ENCODE data around the gene USP20. TPM values are rescaled to one million over a fixed set of nuclear protein-coding genes. Genes with fewer than 3 reads are reported as not detected.

Gene USP20
- polyA plus RNA-seq, 1 donor from 2014 or later: 24.5 TPM

GRCh38 chr9:129869585-129870501 lies 34.6 kb downstream of the USP20 start:
- H3K4me3 Mint-ChIP-seq: peak overlapping the region in 2 of 4 donors; percentile 12 to 29
- H3K4me1 Mint-ChIP-seq: peaks cover 0 to 10% (median 8%) of the 10 kb centered on the region in 3 donors
- H3K27me3 Mint-ChIP-seq: no peaks in the 10 kb centered on the region
- H3K27ac Mint-ChIP-seq: peak overlapping the region in 2 of 3 donors; percentile 39 to 76
- H3K9me3 Mint-ChIP-seq: no peaks in the 10 kb centered on the region
- H3K36me3 Mint-ChIP-seq: peaks cover 7% of the 10 kb centered on the region

DNA sequence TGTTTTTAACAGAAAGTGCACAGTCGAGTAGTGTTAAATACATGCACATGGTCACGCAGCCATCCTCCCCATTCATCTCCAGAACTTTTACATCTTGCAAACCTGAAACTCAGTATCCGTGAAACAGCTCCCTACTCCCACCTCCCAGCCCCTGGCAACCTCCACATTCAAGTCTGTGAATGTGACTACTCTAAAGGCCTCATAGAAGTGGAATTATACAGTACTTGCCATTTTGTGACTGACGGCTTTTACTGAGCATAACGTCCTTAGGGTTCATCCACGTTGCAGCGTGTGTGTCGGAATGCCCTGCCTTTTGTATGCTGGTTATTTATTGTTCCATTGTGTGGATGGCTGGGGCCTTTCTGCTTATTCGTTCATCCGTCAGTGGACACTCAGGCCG lies 35.8 kb downstream of the USP20 start:
- Mint-ChIP-seq H3K4me1 (peaks cover 0 to 9% (median 8%) of the 10 kb centered on the region in 3 donors), H3K27ac (no peak overlapping the region), H3K36me3 (peaks cover 7% of the 10 kb centered on the region), H3K27me3 (no peaks in the 10 kb centered on the region), H3K4me3 (no peak overlapping the region), H3K9me3 (no peaks in the 10 kb centered on the region)

- Mint-ChIP-seq H3K27ac (peak overlapping the region in 2 of 3 donors; percentile 23 to 43), H3K4me1 (peaks cover 0 to 9% (median 6%) of the 10 kb centered on the region in 3 donors), H3K36me3 (peaks cover 7% of the 10 kb centered on the region), H3K27me3 (no peaks in the 10 kb centered on the region), H3K9me3 (no peaks in the 10 kb centered on the region), H3K4me3 (no peak overlapping the region)
These were observed 38.4 kb downstream of the USP20 start for GRCh38 chr9:129873563-129874190.

GRCh38 chr9:129874261-129875101 lies 39.2 kb downstream of the USP20 start:
- Mint-ChIP-seq H3K27ac (peak overlapping the region in 1 of 3 donors; percentile 87), H3K36me3 (peaks cover 7% of the 10 kb centered on the region), H3K27me3 (no peaks in the 10 kb centered on the region), H3K4me1 (peaks cover 0 to 6% (median 4%) of the 10 kb centered on the region in 3 donors), H3K4me3 (peak overlapping the region in 1 of 4 donors; percentile 37), H3K9me3 (no peaks in the 10 kb centered on the region)

DNA sequence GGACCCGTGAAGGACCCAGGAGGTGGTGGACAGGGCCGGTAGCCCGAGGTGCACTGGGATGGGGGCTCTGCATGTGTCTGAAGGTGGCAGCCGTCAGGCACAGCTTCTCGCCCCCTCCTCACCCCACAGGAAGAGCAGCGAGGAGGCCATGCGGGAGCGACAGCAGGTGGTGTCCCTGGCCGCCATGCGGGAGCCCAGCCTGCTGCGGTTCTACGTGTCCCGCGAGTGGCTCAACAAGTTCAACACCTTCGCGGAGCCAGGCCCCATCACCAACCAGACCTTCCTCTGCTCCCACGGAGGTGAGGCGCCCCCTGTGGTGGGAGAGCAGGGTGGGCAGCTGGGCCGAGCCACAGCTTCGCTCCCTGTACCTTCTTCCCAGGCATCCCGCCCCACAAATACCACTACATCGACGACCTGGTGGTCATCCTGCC lies 39.9 kb downstream of the USP20 start:
- no peaks in the 10 kb centered on the region for H3K9me3 Mint-ChIP-seq
- peaks cover 7% of the 10 kb centered on the region for H3K36me3 Mint-ChIP-seq
- no peak overlapping the region for H3K27ac Mint-ChIP-seq
- no peaks in the 10 kb centered on the region for H3K27me3 Mint-ChIP-seq
- H3K4me3 Mint-ChIP-seq: no peak overlapping the region
- H3K4me1 Mint-ChIP-seq: peaks cover 0 to 6% (median 4%) of the 10 kb centered on the region in 3 donors

DNA sequence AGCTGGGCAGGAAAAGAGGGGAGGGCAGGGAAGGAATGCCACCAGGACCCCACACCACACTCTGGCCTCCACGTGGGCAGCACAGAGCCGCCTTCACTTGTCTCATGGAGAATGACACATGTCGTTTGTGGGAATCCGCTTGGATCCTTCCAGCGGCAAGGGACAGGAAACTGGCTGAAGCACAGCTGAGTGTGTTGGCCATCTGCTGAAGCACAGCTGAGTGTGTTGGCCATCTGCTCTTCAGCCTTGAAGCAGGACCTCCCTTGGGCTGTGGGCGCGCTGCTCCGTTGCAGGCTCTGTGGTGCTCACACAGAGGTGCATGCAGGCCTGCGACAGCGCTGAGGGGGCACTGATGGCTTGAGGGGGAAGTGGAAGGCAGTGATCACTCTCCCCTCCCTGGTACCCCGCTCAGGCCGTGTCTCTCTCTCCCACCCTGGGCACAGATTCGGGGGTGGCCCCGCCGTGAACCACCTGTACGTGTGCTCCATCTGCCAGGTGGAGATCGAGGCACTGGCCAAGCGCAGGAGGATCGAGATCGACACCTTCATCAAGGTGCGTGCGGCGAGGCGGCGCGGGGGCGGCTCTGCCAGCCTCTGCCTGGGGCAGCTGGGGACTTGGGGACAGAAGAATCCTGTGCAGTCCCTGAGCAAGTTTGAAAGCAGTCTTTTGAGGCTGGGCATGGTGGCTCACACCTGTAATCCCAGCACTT lies 40.6 kb downstream of the USP20 start:
- Mint-ChIP-seq H3K4me3 (no peak overlapping the region), H3K4me1 (peaks cover 0 to 6% (median 4%) of the 10 kb centered on the region in 3 donors), H3K36me3 (peaks cover 4% of the 10 kb centered on the region), H3K27ac (no peak overlapping the region), H3K9me3 (no peaks in the 10 kb centered on the region), H3K27me3 (no peaks in the 10 kb centered on the region)

- H3K4me1 Mint-ChIP-seq: peaks cover 0 to 4% (median 4%) of the 10 kb centered on the region in 3 donors
- H3K27ac Mint-ChIP-seq: peak overlapping the region in 1 of 3 donors; percentile 42
- peaks cover 2% of the 10 kb centered on the region for H3K36me3 Mint-ChIP-seq
- no peaks in the 10 kb centered on the region for H3K9me3 Mint-ChIP-seq
- no peaks in the 10 kb centered on the region for H3K27me3 Mint-ChIP-seq
- H3K4me3 Mint-ChIP-seq: peak overlapping the region in 1 of 4 donors; percentile 9
These were observed 41.6 kb downstream of the USP20 start for GRCh38 chr9:129876815-129877214.

- peaks cover 2% of the 10 kb centered on the region for H3K36me3 Mint-ChIP-seq
- H3K27ac Mint-ChIP-seq: peak overlapping the region in 2 of 3 donors; percentile 53 to 58
- H3K9me3 Mint-ChIP-seq: no peaks in the 10 kb centered on the region
- H3K4me3 Mint-ChIP-seq: no peak overlapping the region
- H3K27me3 Mint-ChIP-seq: no peaks in the 10 kb centered on the region
- peaks cover 0 to 3% (median 2%) of the 10 kb centered on the region in 3 donors for H3K4me1 Mint-ChIP-seq
These were observed 43.0 kb downstream of the USP20 start for GRCh38 chr9:129878291-129878690.

- Mint-ChIP-seq H3K36me3 (no peaks in the 10 kb centered on the region), H3K4me3 (no peak overlapping the region), H3K27me3 (no peaks in the 10 kb centered on the region), H3K27ac (no peak overlapping the region), H3K9me3 (no peaks in the 10 kb centered on the region), H3K4me1 (peaks cover 3 to 5% (median 5%) of the 10 kb centered on the region in 3 donors)
These were observed 43.9 kb downstream of the USP20 start for GRCh38 chr9:129879103-129879699.

- Mint-ChIP-seq H3K9me3 (no peaks in the 10 kb centered on the region), H3K27ac (peak overlapping the region in 2 of 3 donors; percentile 42 to 87), H3K27me3 (no peaks in the 10 kb centered on the region), H3K4me3 (peak overlapping the region in 1 of 4 donors; percentile 65), H3K36me3 (no peaks in the 10 kb centered on the region), H3K4me1 (peaks cover 8 to 11% (median 10%) of the 10 kb centered on the region in 3 donors)
These were observed 44.9 kb downstream of the USP20 start for GRCh38 chr9:129879991-129880653.

DNA sequence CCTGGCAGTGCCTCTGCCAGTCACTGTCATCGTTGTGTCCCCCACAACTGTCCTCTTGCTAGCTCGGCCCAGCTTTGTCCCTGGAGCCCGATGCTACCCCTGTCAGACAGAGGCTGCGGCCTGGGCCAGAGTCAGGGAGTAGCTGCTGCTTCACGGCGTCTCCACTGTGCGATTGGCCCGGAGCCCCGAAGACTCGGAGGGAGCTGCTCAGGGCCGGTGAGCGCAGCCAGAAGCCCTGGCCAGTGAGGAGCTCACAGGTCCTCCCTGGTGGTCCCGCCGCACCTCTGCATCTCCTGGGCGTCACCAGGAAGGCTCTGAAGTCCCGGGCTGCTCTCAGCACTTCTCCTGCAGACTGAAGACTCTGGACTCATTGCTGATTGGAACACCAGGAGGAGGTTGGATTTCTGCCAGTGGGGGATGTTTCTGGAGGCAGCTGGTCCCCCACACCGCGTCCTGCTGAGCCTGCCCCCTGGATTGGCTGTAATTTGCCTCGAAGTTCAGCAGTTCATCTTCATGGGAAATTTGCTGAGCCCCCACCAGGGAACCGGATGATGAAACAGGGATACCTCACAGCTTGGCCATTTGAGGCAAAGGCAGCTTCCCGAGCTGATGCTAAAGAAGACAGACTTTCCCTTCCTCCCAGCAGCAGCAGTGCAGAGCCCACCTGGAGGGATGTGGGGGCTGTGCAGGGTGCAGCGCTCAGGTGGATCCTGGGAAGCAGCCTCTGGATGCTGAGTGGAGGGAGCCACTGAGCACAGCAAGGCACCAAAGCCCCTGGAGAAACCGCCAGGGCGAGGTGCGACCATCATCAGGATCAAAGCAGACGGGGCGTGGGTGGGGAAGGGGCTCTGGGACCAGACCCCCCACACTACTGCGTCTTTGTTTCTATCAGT lies 45.6 kb downstream of the USP20 start:
- no peaks in the 10 kb centered on the region for H3K36me3 Mint-ChIP-seq
- H3K4me1 Mint-ChIP-seq: peaks cover 8 to 14% (median 13%) of the 10 kb centered on the region in 3 donors
- peak overlapping the region in 1 of 4 donors; percentile 65 for H3K4me3 Mint-ChIP-seq

GRCh38 chr9:129881547-129882324 lies 46.5 kb downstream of the USP20 start:
- Mint-ChIP-seq H3K27ac (peak overlapping the region in 1 of 3 donors; percentile 67), H3K4me3 (peak overlapping the region in 2 of 4 donors; percentile 8 to 40)

More for the DNA sequence above, 45.6 kb downstream of the USP20 start:
- Mint-ChIP-seq H3K27ac (peak overlapping the region in 2 of 3 donors; percentile 48 to 87), H3K27me3 (no peaks in the 10 kb centered on the region), H3K9me3 (no peaks in the 10 kb centered on the region)

More at GRCh38 chr9:129881547-129882324, 46.5 kb downstream of the USP20 start:
- Mint-ChIP-seq H3K27me3 (no peaks in the 10 kb centered on the region), H3K36me3 (no peaks in the 10 kb centered on the region), H3K4me1 (peaks cover 12 to 18% (median 17%) of the 10 kb centered on the region in 3 donors), H3K9me3 (no peaks in the 10 kb centered on the region)
